Smooth muscle cell (in vitro differentiated cells): ENCODE measurements around the gene ZNF462. TPM values are rescaled to one million over a fixed set of nuclear protein-coding genes. Genes with fewer than 3 reads are reported as not detected.
"Not testable (repeated sequence)": the region's sequence is repeated elsewhere in the genome, so short reads cannot be mapped to it uniquely, and the experiment has no call there.

Source experiments
- DNase-seq: peaks from one replicate; lab custom pipeline; 2025; ENCODE audit not compliant: unreplicated experiment; lab: John Stamatoyannopoulos, UW
- H2AFZ ChIP-seq: fragments of 200-600 bp; sonication (generic); 2 replicates; pipeline ENCODE4 v1.6.0; 2016; ENCODE audit warnings: antibody characterized with exemption, low read depth, mild to moderate bottlenecking
- H3F3A ChIP-seq: fragments of 200-600 bp; sonication (generic); 2 replicates; pipeline ENCODE4 v1.6.0; 2017; ENCODE audit warnings: antibody characterized with exemption, low read depth
- H3K27ac ChIP-seq: fragments of 200-600 bp; sonication (generic); 2 replicates; pipeline ENCODE4 v1.5.1; 2016; ENCODE audit warnings: low read depth, mild to moderate bottlenecking
- H3K27me3 ChIP-seq: fragments of 200-600 bp; sonication (generic); 2 replicates; pipeline ENCODE4 v1.6.1; 2016; ENCODE audit warnings: low read depth, mild to moderate bottlenecking
- H3K36me3 ChIP-seq: fragments of 200-600 bp; sonication (generic); 2 replicates; pipeline ENCODE4 v1.5.1; 2016; ENCODE audit warnings: low read depth
- H3K4me1 ChIP-seq: fragments of 200-600 bp; sonication (generic); 2 replicates; pipeline ENCODE4 v1.5.1; 2016; ENCODE audit warnings: low read depth
- H3K4me2 ChIP-seq: fragments of 200-600 bp; sonication (generic); 2 replicates; pipeline ENCODE4 v1.6.0; 2016; ENCODE audit warnings: mild to moderate bottlenecking
- H3K4me3 ChIP-seq: fragments of 200-600 bp; sonication (generic); 2 replicates; pipeline ENCODE4 v1.5.1; 2016; ENCODE audit warnings: mild to moderate bottlenecking
- H3K79me2 ChIP-seq: fragments of 200-600 bp; sonication (generic); 2 replicates; pipeline ENCODE4 v1.6.0; 2016; ENCODE audit warnings: low read depth, mild to moderate bottlenecking
- H3K9ac ChIP-seq: fragments of 200-600 bp; sonication (generic); 2 replicates; pipeline ENCODE4 v1.6.0; 2016; ENCODE audit warnings: low read depth
- H3K9me3 ChIP-seq: fragments of 200-600 bp; sonication (generic); replicated peaks from 2 replicates; pipeline ENCODE4 v1.5.1; 2016; ENCODE audit warnings: low read depth
- H4K20me1 ChIP-seq: fragments of 200-600 bp; sonication (generic); 2 replicates; pipeline ENCODE4 v1.6.0; 2016; ENCODE audit warnings: low read depth
- CTCF ChIP-seq: fragments of 200-600 bp; sonication (generic); IDR thresholded peaks from 2 replicates; pipeline ENCODE4 v1.5.1; 2017; ENCODE audit warnings: borderline replicate concordance, mild to moderate bottlenecking, antibody characterized with exemption; ENCODE audit not compliant: insufficient read depth, poor library complexity, severe bottlenecking
- WGBS: methylation state at CpG from one replicate; pipeline ENCODE4 v1.1.7; 2016; ENCODE audit warnings: low lambda C conversion rate; 5-methylcytosine and 5-hydroxymethylcytosine counted together
- polyA plus RNA-seq: library from polyadenylated mRNA; unstranded; fragments of >200 nt; fragmentation: Nextera tagmentation; extraction: Ambion mirVana; gene quantifications from 2 replicates; pipeline ENCODE4 v1.2.1, GENCODE V29; 2016
- total RNA-seq: library from RNA; depleted of rRNA; stranded (reverse); fragments of >200 nt; gene quantifications from 2 replicates; pipeline ENCODE4 v1.2.3, GENCODE V29; 2014

ZNF462 gene
- total and polyA plus RNA-seq, 2 experiments from 2014 or later, result 9.1 to 32.2 TPM

GRCh38 chr9:106981396-106982287, 118.7 kb downstream of the ZNF462 start:
- Histone ChIP-seq H3K9ac (no peak overlapping the region), H3K27me3 (no peaks in the 10 kb centered on the region), H4K20me1 (peaks cover 15% of the 10 kb centered on the region), H3K9me3 (no peaks in the 10 kb centered on the region), H3K4me3 (no peak overlapping the region), H3K36me3 (peaks cover 21% of the 10 kb centered on the region), H3K79me2 (no peaks in the 10 kb centered on the region), H3K4me2 (no peak overlapping the region), H3K4me1 (peaks cover 11% of the 10 kb centered on the region), H2AFZ (no peak overlapping the region), H3F3A (peaks cover 6% of the 10 kb centered on the region), H3K27ac (no peak overlapping the region)
- DNase-seq, result no peak
- no peak for TF ChIP-seq CTCF
- WGBS, result 96% methylated on average over 10 of the region's 10 CpGs

- H3F3A ChIP-seq, result peaks cover 6% of the 10 kb centered on the region
- H3K79me2 ChIP-seq, result no peaks in the 10 kb centered on the region
- peaks cover 11% of the 10 kb centered on the region for H3K4me1 ChIP-seq
- H3K9ac ChIP-seq, result no peak overlapping the region
- no peak overlapping the region for H3K4me3 ChIP-seq
- DNase-seq, result no peak
- peaks cover 15% of the 10 kb centered on the region for H4K20me1 ChIP-seq
- no peaks in the 10 kb centered on the region for H3K9me3 ChIP-seq
- no peak overlapping the region for H3K27ac ChIP-seq
- WGBS, result 76% methylated on average over 9 of the region's 9 CpGs
- peaks cover 22% of the 10 kb centered on the region for H3K36me3 ChIP-seq
- no peaks in the 10 kb centered on the region for H3K27me3 ChIP-seq
- H2AFZ ChIP-seq, result no peak overlapping the region
- no peak for TF ChIP-seq CTCF
- H3K4me2 ChIP-seq, result no peak overlapping the region
These were observed 119.7 kb downstream of the ZNF462 start for GRCh38 chr9:106982636-106983035.

- Histone ChIP-seq H3K27me3 (no peaks in the 10 kb centered on the region), H3K9me3 (no peaks in the 10 kb centered on the region), H3K36me3 (peaks cover 22% of the 10 kb centered on the region), H2AFZ (no peak overlapping the region), H4K20me1 (peaks cover 15% of the 10 kb centered on the region), H3K4me3 (no peak overlapping the region), H3K79me2 (no peaks in the 10 kb centered on the region), H3F3A (peaks cover 6% of the 10 kb centered on the region), H3K9ac (no peak overlapping the region), H3K27ac (no peak overlapping the region), H3K4me2 (no peak overlapping the region), H3K4me1 (peaks cover 11% of the 10 kb centered on the region)
- DNase-seq, result no peak
- TF ChIP-seq CTCF, result no peak
- 90% methylated on average over 2 of the region's 2 CpGs for WGBS
These were observed 120.4 kb downstream of the ZNF462 start for GRCh38 chr9:106983346-106983745.

- not testable (repeated sequence) for H3K4me3 ChIP-seq, H3F3A ChIP-seq, H3K27ac ChIP-seq, H3K79me2 ChIP-seq, H3K4me2 ChIP-seq, H3K27me3 ChIP-seq, DNase-seq, H2AFZ ChIP-seq, H3K9me3 ChIP-seq, H4K20me1 ChIP-seq, H3K4me1 ChIP-seq, H3K9ac ChIP-seq
- WGBS, result 93% methylated on average over 2 of the region's 2 CpGs
- H3K36me3 ChIP-seq, result peaks cover 40% of the 10 kb centered on the region
These were observed 126.9 kb downstream of the ZNF462 start for GRCh38 chr9:106989904-106990303.
